GM19193 (cell line): Measurements from ENCODE around the gene ARL14EPL.
A peak's percentile ranks its signal among the peaks of the same experiment; 100 is the strongest.

Source experiments
- POLR2A ChIP-seq: IDR thresholded peaks from 4 replicates; pipeline ENCODE4 v1.6.1; 2011; ENCODE audit not compliant: insufficient read depth, insufficient read length; ENCODE audit errors: extremely low read depth

Gene ARL14EPL

GRCh38 chr5:116084287-116084691 is 52.0 kb downstream of the ARL14EPL start:
- no peak for TF ChIP-seq POLR2A

GRCh38 chr5:116084871-116085715 is 52.8 kb downstream of the ARL14EPL start, which contains the start of gene COMMD10:
COMMD10 (plus strand) TSS chr5:116085025.
- peak; percentile 84 for TF ChIP-seq POLR2A

- TF ChIP-seq POLR2A, result no peak
Observed at GRCh38 chr5:116088062-116088461, 55.8 kb downstream of the ARL14EPL start.

GRCh38 chr5:116090302-116090701 is 58.0 kb downstream of the ARL14EPL start:
- no peak for TF ChIP-seq POLR2A

GRCh38 chr5:116091416-116091815 is 59.1 kb downstream of the ARL14EPL start:
- no peak for TF ChIP-seq POLR2A

GRCh38 chr5:116097301-116097700 is 65.0 kb downstream of the ARL14EPL start:
- no peak for TF ChIP-seq POLR2A

GRCh38 chr5:116098998-116099397 is 66.7 kb downstream of the ARL14EPL start:
- TF ChIP-seq POLR2A, result no peak
